HG03439 (cell line): ENCODE data around the gene NTNG2.

Experiments used
- ATAC-seq: cut with Tn5 transposase; IDR thresholded peaks from one replicate; pipeline ENCODE4 v1.9.1; 2021; ENCODE audit warnings: mild to moderate bottlenecking, moderate library complexity; ENCODE audit not compliant: unreplicated experiment

The NTNG2 gene

GRCh38 chr9:132199056-132199455 lies 37.2 kb downstream of the NTNG2 start:
- no peak for ATAC-seq

GRCh38 chr9:132200706-132201105 lies 38.8 kb downstream of the NTNG2 start:
- ATAC-seq = no peak

- no peak for ATAC-seq
Measured at GRCh38 chr9:132201139-132201538, 39.3 kb downstream of the NTNG2 start.

- ATAC-seq = no peak
Measured at GRCh38 chr9:132201780-132202703, 40.2 kb downstream of the NTNG2 start.

GRCh38 chr9:132204883-132205282 lies 43.0 kb downstream of the NTNG2 start:
- ATAC-seq = no peak

GRCh38 chr9:132207215-132207614 lies 45.4 kb downstream of the NTNG2 start:
- no peak for ATAC-seq

GRCh38 chr9:132207839-132208615 lies 46.2 kb downstream of the NTNG2 start:
- ATAC-seq = no peak

GRCh38 chr9:132209228-132209627 lies 47.4 kb downstream of the NTNG2 start:
- no peak for ATAC-seq

GRCh38 chr9:132210472-132211145 lies 48.8 kb downstream of the NTNG2 start:
- no peak for ATAC-seq

GRCh38 chr9:132211570-132211969 lies 49.7 kb downstream of the NTNG2 start:
- no peak for ATAC-seq

GRCh38 chr9:132214027-132214622 lies 52.3 kb downstream of the NTNG2 start:
- no peak for ATAC-seq

GRCh38 chr9:132216861-132217619 lies 55.2 kb downstream of the NTNG2 start:
- no peak for ATAC-seq

GRCh38 chr9:132218208-132218607 lies 56.4 kb downstream of the NTNG2 start:
- no peak for ATAC-seq

- no peak for ATAC-seq
Measured at GRCh38 chr9:132221941-132222340, 60.1 kb downstream of the NTNG2 start.

- no peak for ATAC-seq
Measured at GRCh38 chr9:132224645-132225044, 62.8 kb downstream of the NTNG2 start.

GRCh38 chr9:132226571-132227430 lies 64.9 kb downstream of the NTNG2 start:
- no peak for ATAC-seq

GRCh38 chr9:132228062-132228461 lies 66.2 kb downstream of the NTNG2 start:
- ATAC-seq = no peak

GRCh38 chr9:132230605-132231004 lies 68.7 kb downstream of the NTNG2 start:
- ATAC-seq = no peak

- ATAC-seq = no peak
Measured at GRCh38 chr9:132231019-132231701, 69.3 kb downstream of the NTNG2 start.
